ENCODE data around the gene VWC2L.
A peak's percentile ranks its signal among the peaks of the same experiment; 100 is the strongest.

Gene VWC2L

DNA sequence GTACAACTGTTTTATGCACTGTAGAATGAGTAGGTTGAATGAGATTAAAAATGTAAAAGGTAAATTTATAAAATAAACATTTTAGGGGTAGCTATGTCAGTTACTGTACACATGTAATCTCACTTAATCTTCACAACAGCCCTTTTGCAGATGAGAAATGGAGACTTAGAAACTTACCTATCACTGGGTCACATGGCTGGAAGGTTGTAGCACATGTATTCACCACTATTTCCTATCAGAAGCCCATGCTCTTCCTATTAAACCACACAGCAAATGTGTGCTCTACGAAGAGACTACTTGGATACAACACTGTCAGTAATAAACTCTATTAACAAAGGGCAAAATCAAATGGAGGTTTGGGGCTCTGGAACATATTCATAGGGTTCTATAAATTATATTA lies 60.5 kb downstream of the VWC2L start:
- no peak for FAIRE-seq

DNA sequence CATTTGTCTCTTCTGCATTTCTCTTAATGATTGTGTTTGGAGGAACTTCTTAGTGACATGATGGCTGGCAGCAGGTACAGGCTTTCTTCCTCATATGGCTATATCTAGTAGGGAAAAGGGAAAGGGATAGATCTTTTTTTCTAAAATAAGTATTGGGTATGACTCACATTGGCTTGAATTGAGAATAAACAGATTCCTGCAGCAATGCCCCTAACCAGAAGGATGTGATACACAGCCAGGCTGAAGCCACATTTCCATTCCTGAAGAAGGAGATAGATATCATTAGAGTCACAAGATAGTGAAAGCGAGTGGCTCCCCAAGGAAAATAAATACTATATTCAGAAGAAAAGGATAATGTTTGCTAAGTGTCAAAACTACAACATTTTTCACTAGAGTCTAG lies 61.1 kb downstream of the VWC2L start:
- FAIRE-seq = no peak

DNA sequence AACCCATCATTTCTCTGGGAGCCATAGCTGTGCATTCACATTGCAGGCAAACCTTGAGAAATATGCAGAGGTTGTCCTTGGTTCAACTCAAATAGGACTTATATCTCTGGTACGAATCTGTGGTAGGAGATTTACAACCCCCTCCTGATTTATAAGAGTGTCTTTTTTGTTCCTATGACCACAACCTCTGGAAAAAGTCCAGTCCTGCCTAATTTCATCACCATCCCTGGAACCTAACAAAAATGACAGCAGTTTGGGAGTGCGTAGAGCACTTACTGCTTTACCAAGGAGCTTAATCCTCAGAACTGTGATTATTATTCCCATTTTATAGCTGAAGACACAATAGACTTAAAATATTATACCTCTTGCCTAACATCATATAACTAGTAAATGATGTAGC lies 66.5 kb downstream of the VWC2L start:
- no peak for FAIRE-seq

DNA sequence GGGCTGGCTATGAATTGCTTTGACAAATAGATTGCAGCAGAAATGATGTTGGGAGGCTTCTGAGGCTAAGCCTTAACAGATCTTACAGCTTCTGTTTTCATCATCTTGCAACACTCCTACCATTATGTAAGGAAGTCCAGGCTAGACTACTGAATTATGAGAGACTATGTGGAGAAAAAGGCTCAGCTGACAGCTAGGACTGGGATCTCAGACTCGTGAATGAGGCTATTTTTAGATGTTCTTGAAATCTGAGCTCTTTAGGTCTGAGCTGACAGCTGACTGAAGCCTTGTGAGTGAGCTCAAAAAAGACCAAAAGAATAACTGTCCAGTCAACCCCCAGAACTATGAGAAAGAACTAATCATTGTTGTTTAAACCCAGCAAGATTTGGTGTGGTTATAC lies 70.3 kb downstream of the VWC2L start:
- no peak for FAIRE-seq

- no peak for FAIRE-seq
Measured at GRCh38 chr2:214482728-214483127, 71.9 kb downstream of the VWC2L start.

- no peak for FAIRE-seq
Measured at GRCh38 chr2:214484239-214484638, 73.4 kb downstream of the VWC2L start.

DNA sequence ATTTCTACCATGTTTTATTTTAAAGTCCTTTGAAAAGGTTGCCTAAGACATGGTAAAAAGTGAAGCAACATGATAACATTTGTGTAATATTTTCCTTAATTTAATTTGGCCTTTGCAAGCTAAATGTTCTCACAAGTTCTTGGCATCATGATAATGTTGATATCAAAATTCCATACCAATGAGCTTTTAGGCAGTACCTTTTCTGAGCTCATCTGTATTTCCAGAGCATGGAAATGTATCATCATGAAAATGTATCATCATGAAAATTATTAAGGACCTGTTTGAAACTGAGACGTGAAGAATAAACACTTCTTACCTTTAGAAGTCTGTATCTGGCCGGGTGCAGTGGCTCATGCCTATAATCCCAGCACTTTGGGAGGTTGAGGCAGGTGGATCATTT lies 73.8 kb downstream of the VWC2L start:
- FAIRE-seq = no peak

DNA sequence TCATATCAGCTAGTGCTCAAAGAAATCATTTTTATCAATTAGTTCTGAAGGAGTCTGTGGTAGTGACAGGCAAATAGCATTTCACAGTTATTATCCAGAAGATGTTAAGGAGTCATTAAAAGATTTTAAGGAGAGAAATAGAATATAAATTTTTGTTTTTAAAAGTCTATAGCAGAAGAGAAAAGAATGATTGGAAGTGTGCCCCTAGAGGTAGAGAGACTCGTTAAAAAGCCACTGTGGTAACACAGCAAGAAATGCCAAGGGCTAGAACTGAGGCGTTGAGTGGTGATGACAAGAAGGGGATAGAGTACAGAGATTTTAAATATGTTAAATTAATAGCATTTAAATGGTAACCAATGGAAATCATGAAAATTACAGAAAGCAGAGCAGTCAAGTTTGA lies 78.3 kb downstream of the VWC2L start:
- FAIRE-seq = no peak

- no peak for FAIRE-seq
Measured at GRCh38 chr2:214489702-214490101, 78.8 kb downstream of the VWC2L start.

DNA sequence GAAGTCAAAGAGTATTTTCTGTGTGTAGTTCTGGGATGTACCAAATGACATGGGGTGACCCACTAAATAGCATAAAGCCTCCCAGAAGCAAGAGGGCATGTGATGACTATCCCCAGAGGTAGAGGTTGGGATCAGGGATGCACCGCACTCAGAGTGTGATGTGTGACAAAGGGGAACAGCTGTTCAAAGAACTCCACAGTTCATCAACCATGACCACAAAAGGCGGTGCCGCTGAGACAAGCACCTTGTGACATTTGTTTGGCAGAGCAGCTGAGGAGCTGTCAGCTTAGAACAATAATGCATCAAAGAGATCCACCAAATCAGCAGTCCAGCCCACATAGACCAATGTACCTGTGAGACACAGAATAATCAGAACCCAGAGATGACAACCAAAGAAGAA lies 81.3 kb downstream of the VWC2L start:
- no peak for FAIRE-seq

DNA sequence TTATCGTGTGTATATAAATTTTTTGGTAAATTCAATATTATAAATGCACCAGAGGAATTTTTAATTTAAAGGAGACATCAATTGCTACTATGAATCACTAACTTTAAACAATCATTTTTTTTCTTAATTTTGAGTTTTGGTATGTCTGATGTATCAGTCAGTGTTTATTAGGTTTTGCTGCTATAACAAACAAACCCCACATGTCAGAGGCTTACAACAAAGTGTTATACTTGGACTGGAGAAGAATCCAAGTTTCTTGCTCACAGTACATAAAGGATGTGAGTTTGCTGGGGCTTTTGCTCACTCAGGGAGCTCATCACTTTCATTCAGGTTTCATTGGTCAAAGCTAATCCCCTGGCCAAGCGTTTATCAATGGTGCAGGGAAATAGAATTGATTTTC lies 81.8 kb downstream of the VWC2L start:
- FAIRE-seq = no peak

DNA sequence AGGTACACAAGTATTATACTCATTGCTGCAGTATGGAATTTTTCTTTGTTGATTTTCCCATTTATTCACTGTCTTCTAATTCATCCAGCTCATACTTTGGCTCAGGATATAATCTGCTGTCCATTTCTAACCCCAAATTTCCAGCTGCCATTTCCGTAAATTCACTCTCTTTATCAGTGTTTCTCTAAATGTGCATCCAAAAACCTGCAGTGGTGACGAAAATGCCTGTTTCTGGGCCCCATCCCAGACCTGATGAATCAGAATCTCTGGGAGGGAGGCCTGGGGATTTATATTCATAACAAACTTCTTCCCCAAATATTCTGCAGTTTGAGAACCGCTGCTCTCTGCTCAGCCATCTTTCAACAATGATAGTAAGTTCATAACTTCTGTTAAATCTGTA lies 86.6 kb downstream of the VWC2L start:
- FAIRE-seq = no peak

DNA sequence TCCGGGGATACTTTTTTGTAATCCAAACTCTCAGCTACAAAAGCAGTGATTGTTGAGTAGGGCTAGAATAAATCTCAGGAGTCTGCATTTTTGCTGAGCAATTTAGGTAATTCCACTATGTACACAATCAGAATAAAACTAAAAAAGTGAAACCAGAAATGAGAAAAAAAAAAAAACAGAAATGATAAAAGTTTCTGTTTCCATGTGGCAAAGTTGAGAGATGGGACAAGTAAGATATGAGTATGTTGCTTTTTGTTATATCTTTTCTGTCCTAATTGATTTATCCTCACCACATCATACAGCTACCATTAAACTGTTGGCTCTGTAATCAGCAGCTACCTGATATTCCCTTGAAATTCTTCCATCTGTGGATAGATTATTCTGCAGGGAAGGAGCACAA lies 92.7 kb downstream of the VWC2L start:
- no peak for FAIRE-seq

DNA sequence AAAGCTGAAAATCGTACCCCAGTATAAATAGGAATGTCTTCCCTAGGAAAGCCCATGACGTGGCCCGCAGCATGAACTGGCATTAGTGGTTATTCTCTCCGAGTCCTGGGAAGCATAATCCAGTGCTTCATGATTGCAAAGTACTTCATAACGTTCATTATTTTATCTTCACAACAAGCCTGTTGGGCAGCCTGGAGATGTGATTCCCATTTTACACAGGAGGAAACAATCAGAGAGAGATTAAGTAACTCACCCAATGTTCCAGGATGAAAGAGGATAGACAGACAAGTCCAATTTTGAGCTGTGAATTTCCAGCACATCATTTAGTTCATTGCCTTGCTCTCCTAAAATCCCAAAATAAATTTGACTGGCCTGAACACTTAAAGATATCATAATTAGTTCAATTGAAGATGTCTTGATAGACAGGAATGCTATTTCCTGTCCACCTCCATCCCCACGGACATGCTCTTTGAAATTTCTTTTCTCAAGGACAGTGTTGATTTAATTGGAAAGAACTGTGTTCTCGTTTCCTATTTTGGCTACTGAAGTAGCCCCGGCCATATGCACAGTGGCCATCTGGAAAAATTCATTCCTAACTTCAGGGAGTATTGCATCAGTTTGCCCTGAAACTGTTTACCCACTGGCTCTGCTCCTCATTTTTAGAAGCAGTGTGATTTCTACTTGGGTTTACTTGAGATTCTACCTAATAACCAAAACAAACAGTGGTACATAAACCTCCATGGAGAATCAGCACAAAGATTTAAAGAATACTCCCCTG lies 93.9 kb downstream of the VWC2L start:
- no peak for FAIRE-seq

GRCh38 chr2:214507032-214507431 lies 96.2 kb downstream of the VWC2L start:
- FAIRE-seq = peak; percentile 19

DNA sequence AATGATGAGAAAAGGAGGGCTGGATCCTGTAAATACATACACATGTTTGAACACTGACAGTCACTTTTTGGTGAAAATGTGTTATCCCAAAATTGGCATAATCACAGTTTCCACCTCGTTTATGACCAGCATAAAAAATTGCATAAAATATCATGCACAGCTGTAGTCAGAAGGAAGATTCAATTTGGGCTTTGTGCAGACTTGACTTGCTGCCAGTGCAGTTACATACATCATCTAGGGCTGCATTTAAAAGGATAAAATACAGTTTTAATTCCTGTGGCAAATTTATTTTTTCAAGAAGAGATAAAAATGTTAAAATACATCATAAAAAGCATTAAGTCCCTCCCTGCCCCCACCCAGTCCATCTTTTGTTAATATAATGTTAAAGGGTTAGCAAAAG lies 103.8 kb downstream of the VWC2L start:
- no peak for FAIRE-seq

GRCh38 chr2:214515111-214515510 lies 104.3 kb downstream of the VWC2L start:
- FAIRE-seq = no peak

DNA sequence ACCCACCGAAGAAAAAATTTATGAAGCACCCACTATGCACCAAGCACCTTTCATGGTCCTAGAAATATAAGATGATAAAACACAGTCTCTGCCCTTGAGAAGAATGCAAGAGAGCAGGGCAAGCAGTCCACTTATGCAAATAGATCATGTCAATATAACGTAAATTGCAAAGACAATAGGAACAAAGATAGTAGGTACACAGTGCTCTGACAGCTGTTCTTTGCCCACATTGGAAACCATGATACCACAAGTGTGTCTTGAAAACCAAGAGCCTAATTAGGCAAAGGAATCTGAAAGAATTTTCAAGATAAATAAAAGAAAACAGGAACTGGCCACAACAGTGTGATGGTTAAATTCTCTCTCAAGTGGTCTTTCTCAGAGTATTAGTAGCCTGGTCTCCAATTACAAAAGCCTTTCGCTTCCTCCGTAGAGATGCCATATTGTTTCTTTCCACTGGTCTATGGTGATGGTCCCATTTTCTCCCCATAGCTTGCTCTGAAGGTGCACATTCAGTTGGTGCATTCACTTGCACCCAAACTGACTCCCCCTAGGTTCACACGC lies 108.5 kb downstream of the VWC2L start:
- FAIRE-seq = no peak

DNA sequence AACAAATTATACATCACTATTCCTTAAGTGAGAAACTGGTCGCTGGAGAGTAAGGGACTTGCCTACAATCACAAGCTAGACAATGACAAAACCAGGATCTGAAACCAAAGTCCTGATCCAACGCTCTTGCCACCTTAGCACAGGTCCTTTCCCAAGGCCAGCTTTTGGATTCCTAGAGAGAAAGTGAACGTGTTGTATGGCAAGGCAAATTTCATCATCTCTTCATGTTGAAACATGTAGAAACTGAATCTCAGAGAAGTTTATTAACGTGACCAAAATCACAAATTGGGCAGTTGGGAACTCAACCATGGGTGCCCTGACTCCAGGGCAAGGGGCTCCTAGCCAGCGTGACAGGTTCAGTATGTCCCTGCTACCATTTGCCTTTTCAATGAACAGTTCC lies 118.2 kb downstream of the VWC2L start:
- FAIRE-seq = no peak

GRCh38 chr2:214529514-214529913 lies 118.7 kb downstream of the VWC2L start:
- FAIRE-seq = no peak

GRCh38 chr2:214533541-214533940 lies 122.7 kb downstream of the VWC2L start:
- no peak for FAIRE-seq

DNA sequence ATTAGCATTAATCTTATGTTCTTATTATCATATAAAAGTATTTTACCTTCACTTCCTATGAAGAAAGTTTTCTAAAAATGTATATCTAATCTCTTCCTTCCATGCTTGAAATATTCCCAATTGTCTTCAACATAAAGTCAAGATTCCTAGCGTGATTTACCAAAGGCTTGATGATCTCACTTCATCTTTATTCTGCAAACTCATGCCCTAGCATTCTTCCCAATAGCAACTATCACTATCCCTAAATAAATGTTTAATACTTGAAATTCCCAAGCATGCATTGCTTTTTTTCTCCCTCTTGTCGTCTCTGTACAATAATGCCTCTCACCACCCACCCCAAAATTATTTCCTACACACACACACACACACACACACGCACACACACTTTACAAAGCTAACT lies 125.8 kb downstream of the VWC2L start:
- no peak for FAIRE-seq

GRCh38 chr2:214537929-214538328 lies 127.1 kb downstream of the VWC2L start:
- FAIRE-seq = no peak

DNA sequence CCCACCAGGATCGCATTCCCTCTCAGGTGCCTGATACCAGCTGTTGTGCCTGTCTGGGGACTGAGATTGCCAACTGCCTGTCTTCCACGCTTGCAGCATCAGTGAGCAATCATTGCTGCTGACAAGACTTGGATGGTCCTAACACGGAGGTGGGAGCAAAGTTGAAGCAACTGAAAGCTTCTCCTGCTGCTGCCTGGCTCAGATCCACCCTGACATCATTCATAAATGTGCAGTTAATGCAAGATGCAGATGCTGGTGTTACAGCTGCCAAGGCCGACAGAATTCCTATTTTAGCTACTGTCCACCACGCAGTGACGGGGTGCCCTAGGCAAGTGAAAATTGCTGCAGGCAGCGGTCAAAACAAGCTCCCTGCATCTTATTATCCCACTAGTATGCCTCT lies 131.4 kb downstream of the VWC2L start:
- no peak for FAIRE-seq

DNA sequence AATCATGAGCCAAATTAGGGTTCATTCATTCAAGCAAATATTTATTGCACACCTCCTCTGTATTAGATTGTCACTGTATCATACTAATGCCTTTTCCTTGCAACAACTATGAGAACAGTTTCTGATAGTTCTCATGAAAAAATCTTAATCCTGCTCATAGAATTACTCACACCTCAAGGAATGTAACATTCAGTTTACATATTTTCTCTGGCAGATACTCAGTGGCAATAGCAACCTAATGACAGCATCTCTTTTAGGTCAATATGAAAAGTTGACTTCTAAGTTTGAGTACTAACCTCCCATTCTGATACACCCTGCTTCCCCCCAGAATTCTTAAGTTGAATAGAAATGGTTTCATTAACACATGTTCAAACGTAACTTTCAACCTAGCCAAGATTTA lies 132.0 kb downstream of the VWC2L start:
- FAIRE-seq = no peak

Measured in A204.1 (cell line).